Effector CD8-positive, alpha-beta T cell (primary cell): ENCODE measurements around the gene PHACTR1.

Experiments used
- DNase-seq: peaks from one replicate; lab custom pipeline; 2025; lab: John Stamatoyannopoulos, UW

PHACTR1 gene

GRCh38 chr6:12993283-12993898 is 276.8 kb downstream of the PHACTR1 start:
- DNase-seq, result no peak

- no peak for DNase-seq
Measured at GRCh38 chr6:12995419-12995818, 278.9 kb downstream of the PHACTR1 start.

GRCh38 chr6:13000537-13000936 is 284.0 kb downstream of the PHACTR1 start:
- DNase-seq, result no peak

GRCh38 chr6:13001927-13002326 is 285.4 kb downstream of the PHACTR1 start:
- DNase-seq, result no peak

GRCh38 chr6:13004601-13005000 is 288.0 kb downstream of the PHACTR1 start:
- no peak for DNase-seq

- no peak for DNase-seq
Measured at GRCh38 chr6:13005994-13006393, 289.4 kb downstream of the PHACTR1 start.

- DNase-seq, result no peak
Measured at GRCh38 chr6:13006578-13007300, 290.2 kb downstream of the PHACTR1 start.

GRCh38 chr6:13007744-13008143 is 291.2 kb downstream of the PHACTR1 start:
- DNase-seq, result no peak

- no peak for DNase-seq
Measured at GRCh38 chr6:13009031-13009430, 292.5 kb downstream of the PHACTR1 start.

- no peak for DNase-seq
Measured at GRCh38 chr6:13009461-13009860, 292.9 kb downstream of the PHACTR1 start.

GRCh38 chr6:13011612-13012146 is 295.1 kb downstream of the PHACTR1 start:
- DNase-seq, result no peak

- no peak for DNase-seq
Measured at GRCh38 chr6:13012296-13012695, 295.7 kb downstream of the PHACTR1 start.

GRCh38 chr6:13012977-13013680 is 296.6 kb downstream of the PHACTR1 start:
- no peak for DNase-seq

- DNase-seq, result no peak
Measured at GRCh38 chr6:13013681-13014503, 297.3 kb downstream of the PHACTR1 start.

GRCh38 chr6:13014504-13015378 is 298.2 kb downstream of the PHACTR1 start:
- no peak for DNase-seq

GRCh38 chr6:13015379-13015681 is 298.8 kb downstream of the PHACTR1 start:
- no peak for DNase-seq

- no peak for DNase-seq
Measured at GRCh38 chr6:13024616-13025015, 308.0 kb downstream of the PHACTR1 start.

- no peak for DNase-seq
Measured at GRCh38 chr6:13025893-13026499, 309.4 kb downstream of the PHACTR1 start.

- DNase-seq, result no peak
Measured at GRCh38 chr6:13026557-13026956, 310.0 kb downstream of the PHACTR1 start.

- no peak for DNase-seq
Measured at GRCh38 chr6:13027207-13027606, 310.6 kb downstream of the PHACTR1 start.

GRCh38 chr6:13030396-13030795 is 313.8 kb downstream of the PHACTR1 start:
- no peak for DNase-seq
